NCI-H2107 (cell line): Measurements from ENCODE around the gene ACP2.
A peak's percentile ranks its signal among the peaks of the same experiment; 100 is the strongest.

Experiments
- DNase-seq: peaks from one replicate; lab custom pipeline; 2025; lab: John Stamatoyannopoulos, UW

The ACP2 gene

GRCh38 chr11:47248664-47249377 is at the start of gene ACP2:
Gene ACP2, minus strand, starts transcription at chr11:47248814. Its CDS starts 25 bp downstream, at chr11:47248789.
- DNase-seq = peak; percentile 66

GRCh38 chr11:47296045-47296444 is 47.4 kb upstream of the ACP2 start:
- peak; percentile 46 for DNase-seq

GRCh38 chr11:47295385-47295784 is 46.8 kb upstream of the ACP2 start:
- no peak for DNase-seq

- DNase-seq = no peak
These were observed 41.2 kb upstream of the ACP2 start for GRCh38 chr11:47289856-47290255.

GRCh38 chr11:47288066-47288465 is 39.5 kb upstream of the ACP2 start:
- no peak for DNase-seq

- no peak for DNase-seq
These were observed 37.6 kb upstream of the ACP2 start for GRCh38 chr11:47285969-47286770.

- DNase-seq = no peak
These were observed 35.5 kb upstream of the ACP2 start for GRCh38 chr11:47284151-47284550.

- DNase-seq = no peak
These were observed 33.8 kb upstream of the ACP2 start for GRCh38 chr11:47282462-47282861.

DNA sequence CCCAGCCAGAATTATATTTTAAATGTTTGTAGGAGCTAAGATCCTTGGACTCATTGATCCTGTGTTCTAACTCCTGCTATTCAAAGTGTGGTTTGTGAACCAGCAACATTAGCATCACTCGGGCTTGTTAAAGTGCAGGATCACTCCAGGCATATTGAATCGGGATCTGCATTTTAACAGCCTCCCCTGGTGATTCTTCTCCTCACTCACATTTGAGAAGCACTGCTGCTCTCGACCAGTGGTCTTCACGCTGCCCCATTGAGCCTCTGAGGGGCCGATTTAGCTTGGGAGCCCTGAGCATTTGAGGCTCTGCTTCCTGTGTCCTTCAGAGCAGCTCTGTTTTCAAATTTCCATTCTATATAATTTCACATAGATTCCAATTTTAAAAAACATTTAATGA is 32.2 kb upstream of the ACP2 start:
- DNase-seq = no peak

DNA sequence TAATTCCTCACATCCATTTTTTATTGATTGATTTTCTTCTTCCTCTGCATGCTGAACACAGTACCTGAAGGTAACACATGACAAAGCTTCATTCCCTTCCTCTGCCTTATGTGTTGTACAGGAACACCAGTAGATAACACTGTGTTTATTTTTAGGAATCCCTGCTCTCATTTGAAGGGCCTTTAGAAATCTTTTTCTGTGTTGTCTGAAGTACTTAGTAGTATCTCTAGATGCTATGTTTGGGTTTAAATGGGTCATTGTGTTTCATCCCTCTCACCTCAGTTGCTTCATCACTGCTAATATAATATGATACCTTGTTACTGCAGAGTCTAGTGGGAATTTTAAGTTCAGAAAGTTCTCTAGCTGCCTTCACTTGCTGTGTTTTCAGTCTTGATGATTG is 31.5 kb upstream of the ACP2 start:
- no peak for DNase-seq

GRCh38 chr11:47278769-47279168 is 30.2 kb upstream of the ACP2 start:
- DNase-seq = no peak

DNA sequence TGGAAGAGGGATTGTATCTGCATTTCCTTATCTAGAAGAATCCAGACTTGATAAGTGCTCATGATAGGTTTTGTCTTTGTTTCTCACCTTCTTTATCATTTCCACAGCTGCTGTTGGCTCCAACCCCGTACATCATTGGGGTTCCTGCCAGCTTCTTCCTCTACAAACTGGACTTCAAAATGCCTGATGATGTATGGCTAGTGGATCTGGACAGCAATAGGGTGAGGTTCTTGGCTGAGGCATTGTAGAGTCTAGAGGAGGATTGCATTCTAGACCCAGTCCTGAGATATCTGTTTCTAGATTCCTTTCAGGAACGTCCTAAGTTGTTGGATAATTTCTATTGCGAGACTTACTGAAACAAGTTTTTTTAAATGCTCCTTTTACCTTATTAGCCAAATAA is 29.4 kb upstream of the ACP2 start:
- DNase-seq = no peak

DNA sequence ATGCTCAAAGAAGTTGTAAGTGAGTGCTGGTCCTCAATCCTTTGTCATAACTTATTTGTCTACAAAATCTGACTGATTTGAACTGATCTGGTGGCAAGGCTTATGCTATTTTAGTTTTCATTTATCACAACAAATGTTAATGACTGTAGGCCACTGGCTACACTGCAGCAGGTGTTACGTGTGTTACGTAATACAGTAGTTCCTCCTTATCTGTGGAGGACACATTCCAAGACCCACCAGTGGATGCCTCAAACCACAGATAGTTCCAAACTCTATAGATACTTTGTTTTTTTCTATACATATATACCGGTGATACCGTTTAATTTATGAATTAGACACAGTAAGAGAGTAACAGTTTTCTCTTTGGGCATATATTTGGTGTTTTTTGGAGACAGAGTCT is 28.3 kb upstream of the ACP2 start:
- no peak for DNase-seq

DNA sequence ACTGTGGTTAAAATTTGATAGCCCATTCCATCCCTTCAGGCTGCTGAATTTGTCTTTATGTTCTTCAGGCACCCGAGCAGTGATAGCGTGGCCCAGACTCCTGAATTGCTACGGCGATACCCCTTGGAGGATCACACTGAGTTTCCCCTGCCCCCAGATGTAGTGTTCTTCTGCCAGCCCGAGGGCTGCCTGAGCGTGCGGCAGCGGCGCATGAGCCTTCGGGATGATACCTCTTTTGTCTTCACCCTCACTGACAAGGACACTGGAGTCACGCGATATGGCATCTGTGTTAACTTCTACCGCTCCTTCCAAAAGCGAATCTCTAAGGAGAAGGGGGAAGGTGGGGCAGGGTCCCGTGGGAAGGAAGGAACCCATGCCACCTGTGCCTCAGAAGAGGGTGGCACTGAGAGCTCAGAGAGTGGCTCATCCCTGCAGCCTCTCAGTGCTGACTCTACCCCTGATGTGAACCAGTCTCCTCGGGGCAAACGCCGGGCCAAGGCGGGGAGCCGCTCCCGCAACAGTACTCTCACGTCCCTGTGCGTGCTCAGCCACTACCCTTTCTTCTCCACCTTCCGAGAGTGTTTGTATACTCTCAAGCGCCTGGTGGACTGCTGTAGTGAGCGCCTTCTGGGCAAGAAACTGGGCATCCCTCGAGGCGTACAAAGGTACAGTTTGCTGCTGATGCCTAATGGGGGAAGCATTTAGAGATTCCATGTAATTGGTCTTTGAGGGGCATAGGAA is 26.1 kb upstream of the ACP2 start:
- no peak for DNase-seq

- no peak for DNase-seq
These were observed 24.1 kb upstream of the ACP2 start for GRCh38 chr11:47272706-47273105.

DNA sequence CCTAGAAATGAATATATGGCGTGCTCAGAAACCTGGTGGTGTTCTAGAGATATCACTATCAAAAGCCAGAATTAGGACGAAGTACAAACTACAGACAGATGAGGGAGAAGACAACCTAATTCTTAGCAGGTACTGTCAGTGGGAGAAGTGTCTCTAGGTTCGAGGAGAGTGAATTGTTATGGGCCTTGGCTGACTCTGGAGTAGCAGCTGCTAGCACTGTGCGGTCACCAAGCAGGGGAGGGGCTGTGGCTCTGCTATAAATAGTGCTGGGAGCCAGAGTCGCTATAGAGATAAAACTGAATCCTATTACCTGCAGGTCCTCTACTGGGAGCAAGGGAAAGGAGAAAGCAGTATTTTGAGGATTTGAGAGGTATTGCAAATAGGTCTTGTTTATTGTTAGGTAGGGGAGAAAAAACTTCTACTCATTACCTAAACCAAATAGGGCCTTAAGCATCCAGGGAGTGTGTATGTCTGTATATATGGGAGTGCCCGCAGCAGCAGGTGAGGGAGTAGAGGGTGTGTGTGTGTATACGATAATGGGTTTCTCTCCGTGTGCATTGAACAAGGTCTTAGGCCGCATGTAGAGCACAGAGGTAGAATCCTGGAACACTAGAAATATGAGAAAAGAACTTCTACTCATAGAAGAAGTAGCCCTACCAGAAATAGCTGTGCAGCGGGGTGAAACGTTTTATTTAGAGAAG is 23.5 kb upstream of the ACP2 start:
- no peak for DNase-seq

DNA sequence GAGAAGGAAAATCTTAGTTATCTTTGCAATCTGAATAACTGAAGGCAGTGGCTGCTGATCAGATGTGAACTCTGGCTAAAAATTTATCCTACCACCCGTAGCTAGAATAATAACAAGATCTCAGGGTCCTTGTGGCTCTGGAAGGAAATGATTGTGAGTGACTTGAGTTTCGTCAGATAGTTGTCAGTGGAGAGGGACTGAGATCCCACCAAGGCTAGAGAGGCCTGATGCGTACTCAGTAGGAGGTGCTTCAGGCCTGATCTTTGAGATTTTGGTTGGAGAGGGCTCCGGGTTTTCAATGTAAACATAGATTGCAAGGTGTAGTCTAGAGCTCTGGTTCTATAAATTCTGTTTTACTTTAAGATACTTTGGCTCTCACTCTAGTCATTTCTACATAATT is 22.7 kb upstream of the ACP2 start:
- DNase-seq = no peak

- DNase-seq = no peak
These were observed 22.0 kb upstream of the ACP2 start for GRCh38 chr11:47270331-47271271.

DNA sequence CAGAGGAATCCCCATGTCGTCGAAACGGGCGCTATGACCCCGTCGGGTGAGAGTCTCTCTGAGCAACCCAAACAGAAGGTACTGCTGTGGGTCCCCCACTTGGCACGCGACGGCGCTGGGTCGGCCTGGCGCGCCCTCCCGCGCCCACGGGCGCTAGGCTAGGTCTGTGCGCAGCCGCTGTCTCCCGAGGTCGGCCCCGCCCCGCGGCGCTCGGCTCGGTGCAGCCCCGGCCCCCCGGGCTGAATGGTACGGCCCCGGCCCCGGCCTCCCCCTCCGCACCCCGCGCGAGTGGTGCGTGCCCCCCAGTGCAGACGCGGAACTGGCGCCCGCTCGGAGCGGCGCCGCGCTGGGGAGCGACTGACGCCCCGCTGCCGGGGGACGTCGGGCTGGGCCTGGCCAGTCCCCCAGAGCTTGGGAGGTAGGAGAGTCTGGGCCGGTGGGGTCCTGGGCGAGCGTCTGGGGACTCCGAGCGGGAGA is 21.3 kb upstream of the ACP2 start, which contains the start of gene MADD:
MADD (plus strand) TSS at position 305 of the 477 bp plus-strand sequence.
- DNase-seq = peak; percentile 61

DNA sequence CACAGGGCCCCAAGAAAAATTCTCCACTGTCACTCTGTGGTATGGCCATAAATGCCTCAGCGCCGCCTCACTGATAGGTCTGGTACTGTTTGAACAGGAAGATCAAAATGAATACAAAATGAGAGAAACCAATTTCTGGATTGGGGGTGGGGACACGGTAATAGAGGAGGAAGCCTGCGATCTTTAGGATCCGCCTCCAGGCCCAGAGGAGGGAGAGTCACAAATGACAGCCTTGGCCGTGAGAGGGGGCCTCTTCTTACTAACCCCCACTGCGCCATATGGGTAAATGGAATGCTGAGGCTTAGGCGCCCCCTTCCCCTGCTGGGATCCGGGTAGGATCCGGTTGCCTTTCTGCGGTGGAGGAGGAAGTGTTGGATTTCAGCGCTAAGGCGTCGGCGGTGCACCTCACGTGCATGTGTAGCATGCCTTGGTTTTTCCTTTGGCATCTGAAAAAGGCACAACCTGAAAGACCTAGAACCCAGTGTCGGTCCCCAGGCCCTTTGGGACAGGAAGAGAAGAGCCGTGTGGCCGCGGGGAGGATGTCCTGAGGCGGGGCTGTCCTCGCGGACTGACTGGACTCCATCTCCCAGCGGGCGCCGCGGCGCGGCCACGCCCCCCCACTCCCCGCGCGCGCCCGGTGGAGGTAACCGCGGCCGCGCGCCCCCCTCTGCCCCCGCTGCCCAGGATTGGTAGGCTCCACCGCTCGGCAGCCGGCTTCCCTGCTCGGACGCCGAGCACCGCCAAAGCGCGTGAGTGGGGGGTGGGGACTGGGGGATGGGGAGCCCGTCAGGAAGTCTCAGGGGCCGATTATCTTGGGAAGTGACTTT is 20.6 kb upstream of the ACP2 start:
- peak; percentile 65 for DNase-seq
